ENCODE data around the gene PPP5C.

Gene PPP5C

GRCh38 chr19:46339446-46339845 is 7.4 kb upstream of the PPP5C start:
- no peak for DNase-seq

GRCh38 chr19:46340051-46340659 is 6.7 kb upstream of the PPP5C start:
- DNase-seq, result no peak

DNA sequence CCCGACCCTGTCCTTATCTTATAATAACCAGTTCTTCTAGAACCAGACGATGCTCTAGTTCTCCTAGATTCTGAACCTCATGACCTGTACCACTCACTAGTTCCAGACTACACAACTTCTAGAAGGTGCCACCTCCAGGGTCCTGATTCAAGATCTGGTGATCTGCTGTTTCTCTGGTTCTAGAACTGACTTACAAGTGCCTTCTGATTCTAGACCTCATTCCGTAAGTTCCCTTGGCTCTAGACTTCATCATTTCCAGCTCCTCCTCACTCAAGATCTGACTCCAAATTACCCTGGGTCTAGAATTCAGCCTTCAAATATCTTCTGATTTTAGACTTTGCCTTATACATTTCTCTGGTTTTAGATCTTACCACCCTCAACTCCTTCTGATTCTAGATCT is 5.0 kb upstream of the PPP5C start:
- DNase-seq, result no peak

DNA sequence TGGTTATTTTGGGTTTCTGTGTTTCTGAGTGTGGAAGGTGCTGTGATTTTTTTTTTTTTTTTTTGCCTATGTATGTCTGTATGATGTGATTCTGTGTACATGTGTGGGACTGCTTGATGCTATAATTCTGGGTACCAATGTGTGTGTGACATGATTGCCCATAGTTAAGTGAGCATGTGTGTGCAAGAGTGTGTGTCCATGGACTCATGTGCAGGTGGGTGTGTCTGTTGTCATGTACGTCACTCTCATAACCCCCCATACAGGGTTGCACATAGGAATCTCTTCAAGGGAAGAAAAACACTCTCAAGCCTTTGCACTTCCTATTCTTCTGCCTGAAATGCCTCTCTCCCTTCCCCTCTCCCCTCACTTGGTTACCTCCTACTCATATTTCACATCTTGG is 2.5 kb upstream of the PPP5C start:
- no peak for DNase-seq

- no peak for DNase-seq
These were observed 1.7 kb upstream of the PPP5C start for GRCh38 chr19:46345157-46345556.

GRCh38 chr19:46347572-46347883 is 641 bp downstream of the PPP5C start:
- DNase-seq, result no peak

- DNase-seq, result no peak
These were observed 1.1 kb downstream of the PPP5C start for GRCh38 chr19:46347985-46348384.

- DNase-seq, result no peak
These were observed 2.6 kb downstream of the PPP5C start for GRCh38 chr19:46349311-46349993.

DNA sequence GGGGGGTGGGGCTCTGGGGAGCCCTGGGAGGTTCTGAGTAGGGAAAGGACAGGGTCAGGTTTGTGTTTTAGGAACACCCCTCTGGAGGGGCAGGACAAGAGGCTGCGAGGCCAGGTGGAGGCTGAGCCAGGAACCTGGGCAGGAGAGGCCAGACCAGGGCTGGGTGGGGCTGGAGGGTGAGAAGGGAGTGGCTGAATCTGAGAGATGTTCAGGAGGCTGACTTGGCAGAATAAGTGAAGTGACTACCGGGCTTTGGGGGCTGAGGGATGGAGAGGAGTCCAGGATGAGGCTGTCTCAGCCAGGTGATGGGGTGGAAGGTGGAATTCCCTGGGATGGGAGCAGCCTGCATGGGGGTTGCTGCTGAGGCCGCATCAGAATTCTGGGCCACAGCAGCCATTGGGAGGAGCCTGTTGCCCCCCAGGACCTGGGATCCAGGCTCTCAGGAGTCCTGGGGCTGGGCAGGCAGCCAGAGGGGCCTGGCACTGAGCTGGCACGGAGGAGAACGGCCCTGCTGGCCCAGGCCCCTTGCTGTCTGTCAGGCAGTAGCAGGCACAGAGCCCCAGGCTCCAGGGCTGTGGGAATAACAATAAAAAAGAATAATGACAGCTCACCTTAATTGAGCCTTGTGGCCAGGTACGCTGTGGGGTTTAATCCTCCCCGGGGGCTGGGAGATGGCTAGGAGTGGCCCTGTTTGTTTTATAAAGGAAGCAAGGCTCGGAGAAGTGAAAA is 3.3 kb downstream of the PPP5C start:
- no peak for DNase-seq

DNA sequence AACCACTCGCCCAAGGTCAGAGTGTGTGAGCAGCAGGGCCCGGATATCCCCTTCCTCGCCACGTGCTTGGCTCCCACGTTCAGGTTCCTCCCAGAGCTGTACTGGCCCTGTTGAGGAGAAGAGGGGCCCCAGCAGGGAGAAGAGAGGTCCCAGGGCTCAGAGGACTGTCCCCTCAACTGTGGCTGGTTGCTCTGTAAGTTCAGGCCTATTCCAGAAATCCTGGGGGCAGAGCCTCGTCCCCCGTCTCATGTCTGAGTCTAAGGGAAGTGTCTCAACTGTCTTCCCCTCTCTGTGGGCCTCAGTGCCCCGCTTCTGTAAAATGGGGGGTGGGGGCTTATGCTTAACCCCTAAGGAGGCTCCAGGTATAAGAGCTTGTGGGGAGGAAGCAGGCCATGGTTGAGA is 3.9 kb downstream of the PPP5C start:
- no peak for DNase-seq

- no peak for DNase-seq
These were observed 4.6 kb downstream of the PPP5C start for GRCh38 chr19:46351241-46352041.

DNA sequence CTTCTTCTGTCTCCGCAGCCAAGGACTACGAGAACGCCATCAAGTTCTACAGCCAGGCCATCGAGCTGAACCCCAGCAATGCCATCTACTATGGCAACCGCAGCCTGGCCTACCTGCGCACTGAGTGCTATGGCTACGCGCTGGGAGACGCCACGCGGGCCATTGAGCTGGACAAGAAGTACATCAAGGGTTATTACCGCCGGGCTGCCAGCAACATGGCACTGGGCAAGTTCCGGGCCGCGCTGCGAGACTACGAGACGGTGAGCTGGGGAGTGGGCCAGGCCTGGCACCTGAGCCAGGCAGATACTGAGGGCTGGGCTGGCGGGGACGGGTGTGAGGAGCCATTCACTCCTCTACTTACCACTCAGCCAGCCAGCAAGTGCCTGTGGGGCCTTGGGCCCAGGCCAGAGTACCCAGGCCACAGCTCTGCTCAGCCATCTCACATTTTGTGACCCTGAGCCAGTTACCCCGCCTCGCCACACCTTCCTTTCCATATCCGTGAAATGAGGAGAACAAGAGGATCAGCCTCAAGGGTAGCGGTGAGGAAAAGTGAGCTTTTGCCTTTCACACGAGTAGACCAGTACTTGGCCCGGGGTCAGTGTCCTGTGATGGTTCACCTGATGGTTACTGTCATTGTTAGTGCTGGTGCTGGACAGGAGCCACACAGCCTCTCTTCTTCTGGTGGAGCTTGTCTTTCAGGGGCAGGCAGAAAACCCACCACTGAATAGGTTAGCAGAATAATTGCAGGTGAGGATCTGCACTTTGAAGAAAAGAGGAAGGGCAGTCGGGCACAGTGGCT is 7.0 kb downstream of the PPP5C start:
- no peak for DNase-seq

- no peak for DNase-seq
These were observed 8.6 kb downstream of the PPP5C start for GRCh38 chr19:46355234-46356148.

DNA sequence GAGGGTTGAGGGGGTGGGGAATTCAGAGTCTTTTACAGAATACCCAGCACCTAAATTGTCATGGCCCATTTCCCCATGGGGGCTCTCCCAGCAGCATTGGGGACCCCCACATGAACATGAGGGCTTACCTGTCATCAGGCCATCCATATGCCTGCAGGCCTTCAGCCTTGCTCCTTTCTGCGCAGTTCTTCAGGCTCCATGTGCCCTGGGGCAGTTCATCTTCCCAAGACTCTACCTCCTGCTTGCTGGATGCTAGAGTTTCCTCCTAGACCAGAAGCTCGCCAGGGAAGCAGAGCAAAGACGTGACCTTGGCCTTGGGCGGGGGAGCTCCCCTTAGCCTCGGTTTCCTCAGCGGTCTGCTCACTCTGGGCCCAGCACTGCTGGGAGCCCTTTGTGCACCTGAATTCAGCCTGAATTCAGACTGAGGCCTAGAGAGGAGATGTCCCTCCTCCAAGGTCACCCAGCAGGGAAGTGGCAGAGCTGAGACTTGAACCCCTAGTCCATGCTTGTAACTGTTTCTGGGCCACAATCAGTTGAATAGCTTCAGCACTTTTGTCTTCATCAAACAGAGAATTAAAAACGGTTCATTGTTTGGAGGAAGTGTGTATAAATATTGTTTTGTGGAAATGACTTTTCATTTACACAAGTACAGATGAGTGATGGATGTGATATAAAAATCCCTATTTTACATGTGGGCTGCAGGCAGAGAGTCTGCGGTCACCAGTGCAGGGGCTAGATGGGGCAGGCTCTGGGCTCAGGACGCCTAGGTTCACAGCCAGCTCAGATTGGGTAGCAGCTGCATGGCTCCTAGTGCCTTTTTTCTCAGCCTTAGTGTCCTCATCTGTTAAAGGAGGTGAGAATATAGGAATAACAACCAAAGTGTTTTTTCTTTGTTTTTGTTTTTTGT is 9.5 kb downstream of the PPP5C start:
- no peak for DNase-seq

GRCh38 chr19:46357846-46358583 is 11.1 kb downstream of the PPP5C start:
- DNase-seq, result no peak

DNA sequence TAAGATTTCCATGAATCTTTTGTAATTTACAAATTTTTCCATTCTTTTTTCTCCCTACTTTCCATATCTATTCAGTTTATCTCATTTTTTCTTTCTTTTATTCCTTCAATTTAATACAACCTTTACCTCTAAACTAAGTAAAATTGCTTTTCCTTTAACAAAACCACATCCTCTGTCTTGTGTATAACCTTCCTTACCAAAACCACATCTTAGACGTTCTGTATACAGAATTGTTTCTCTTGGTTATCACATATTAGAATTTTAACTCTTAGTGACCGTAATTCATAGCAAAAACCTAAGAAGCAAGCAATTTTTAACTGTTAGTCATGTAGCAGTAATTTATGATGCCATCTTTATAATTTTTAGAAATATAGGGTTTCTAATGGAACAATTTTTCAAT is 15.0 kb downstream of the PPP5C start:
- no peak for DNase-seq

- no peak for DNase-seq
These were observed 17.5 kb downstream of the PPP5C start for GRCh38 chr19:46364359-46364758.

DNA sequence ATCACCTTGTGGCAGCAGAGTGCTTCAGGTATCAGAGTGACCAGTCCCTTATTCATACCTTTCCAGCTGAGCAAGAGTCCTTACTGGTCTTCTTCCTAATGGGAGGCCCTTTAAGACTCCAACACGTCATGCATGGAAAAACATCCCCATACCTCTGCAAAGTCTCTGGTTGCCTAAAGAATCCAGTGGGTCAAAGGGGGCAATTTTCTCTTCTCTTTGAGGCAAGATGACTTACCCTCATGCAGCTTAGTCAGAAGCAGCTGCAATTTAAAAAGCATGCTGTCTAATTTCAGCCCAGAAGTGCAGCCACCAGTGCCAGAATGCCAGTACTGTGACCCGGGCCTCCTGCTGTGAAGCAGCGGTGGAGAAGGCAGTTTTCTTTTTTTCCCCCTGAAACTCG is 18.7 kb downstream of the PPP5C start:
- no peak for DNase-seq

GRCh38 chr19:46366620-46367292 is 19.9 kb downstream of the PPP5C start:
- no peak for DNase-seq

All from 8988T (cell line).